Endodermal cell (in vitro differentiated cells): ENCODE data around the gene GADL1. TPM values are rescaled to one million over a fixed set of nuclear protein-coding genes. Genes with fewer than 3 reads are reported as not detected.

Experiments
- DNase-seq: peaks from one replicate; pipeline ENCODE4 v3.0.0-alpha.2; 2017
- H3K27ac ChIP-seq: 2 replicates; pipeline ENCODE4 v1.5.1; 2013; ENCODE audit warnings: mild to moderate bottlenecking, low read depth, low read length, moderate library complexity
- H3K27me3 ChIP-seq: 2 replicates; pipeline ENCODE4 v1.6.1; 2013; ENCODE audit warnings: mild to moderate bottlenecking, low read length, moderate library complexity; ENCODE audit not compliant: insufficient read depth, control insufficient read depth, poor library complexity, severe bottlenecking
- H3K36me3 ChIP-seq: 2 replicates; pipeline ENCODE4 v1.7.0; 2013; ENCODE audit warnings: mild to moderate bottlenecking, low read length, moderate library complexity; ENCODE audit not compliant: control insufficient read depth, insufficient read depth
- H3K4me1 ChIP-seq: one replicate; pipeline ENCODE4 v1.7.0; 2013; ENCODE audit warnings: low read length; ENCODE audit not compliant: control insufficient read depth, insufficient read depth
- H3K4me3 ChIP-seq: 2 replicates; pipeline ENCODE4 v1.5.1; 2013; ENCODE audit warnings: mild to moderate bottlenecking, low read length, moderate library complexity
- H3K9ac ChIP-seq: 2 replicates; pipeline ENCODE4 v1.6.1; 2013; ENCODE audit warnings: mild to moderate bottlenecking, low read length, moderate library complexity; ENCODE audit not compliant: poor library complexity, severe bottlenecking; ENCODE audit errors: extremely low read depth
- H3K9me3 ChIP-seq: 2 replicates; pipeline ENCODE4 v1.6.1; 2013; ENCODE audit warnings: mild to moderate bottlenecking, low read length, moderate library complexity; ENCODE audit not compliant: control insufficient read depth
- H3K27ac Mint-ChIP-seq: 2 replicates; pipeline ENCODE4 v1.8.0; 2020; ENCODE audit warnings: mixed read lengths
- H3K27me3 Mint-ChIP-seq: 2 replicates; pipeline ENCODE4 v1.8.0; 2021; ENCODE audit warnings: mild to moderate bottlenecking, mixed read lengths; ENCODE audit not compliant: insufficient read depth
- H3K36me3 Mint-ChIP-seq: 2 replicates; pipeline ENCODE4 v1.8.0; 2020; ENCODE audit warnings: low read depth, mixed read lengths
- H3K4me1 Mint-ChIP-seq: 2 replicates; pipeline ENCODE4 v1.8.0; 2020; ENCODE audit warnings: mixed read lengths
- H3K4me3 Mint-ChIP-seq: 2 replicates; pipeline ENCODE4 v1.8.0; 2020; ENCODE audit warnings: mild to moderate bottlenecking, moderate library complexity, mixed read lengths
- H3K9me3 Mint-ChIP-seq: 2 replicates; pipeline ENCODE4 v1.8.0; 2020; ENCODE audit warnings: mild to moderate bottlenecking, mixed read lengths
- WGBS, 2 experiments: methylation state at CpG; one replicate each; pipeline versions ENCODE4 v1.1.5 to v1.1.7; 2013; ENCODE audit warnings: missing lambda C conversion rate in 2 of 2, mixed read lengths in 1 of 2; ENCODE audit not compliant: insufficient coverage in 1 of 2, insufficient read length in 1 of 2; 5-methylcytosine and 5-hydroxymethylcytosine counted together
- total RNA-seq, 2 donors: library from RNA; stranded (reverse); fragmentation: NEBNext Ultra II Directional in 1 of 2; extraction: Animal tissue kit (Norgen Biotek cat#: 25700) in 1 of 2; gene quantifications; 2 replicates in 1 of 2; 3 replicates in 1 of 2; pipeline ENCODE4 v1.2.1, GENCODE V29; 2021
- TF ChIP-seq, protein P1 (sequence below): fragments of 200-600 bp; sonication (generic); conservative IDR thresholded peaks from 2 replicates; pipeline ENCODE4 v1.5.0; 2021; ENCODE audit warnings: antibody characterized with exemption, mild to moderate bottlenecking

GADL1 gene
- total RNA-seq, 2 donors from 2014 or later: 0.11 TPM; not detected in 1

DNA sequence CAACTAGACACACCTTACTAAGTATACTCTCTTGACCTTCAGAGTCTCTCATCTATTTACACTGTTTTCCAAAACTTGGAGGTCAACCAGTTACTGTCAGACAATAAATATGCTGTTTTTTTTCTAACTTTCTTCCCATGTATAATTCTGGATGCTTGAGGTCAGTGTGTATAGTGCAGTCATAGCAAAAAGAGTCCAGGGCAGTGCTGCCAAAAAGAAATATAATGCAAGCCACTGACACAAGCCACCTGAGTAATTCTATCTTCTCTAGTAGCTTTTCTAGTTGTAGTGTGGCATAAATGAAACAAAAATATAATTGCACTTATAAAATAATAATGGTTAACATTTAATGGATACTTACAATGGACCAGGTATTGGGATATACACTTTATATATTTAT lies 21.6 kb downstream of the GADL1 start:
- H3K9me3 Mint-ChIP-seq: no peaks in the 10 kb centered on the region
- no peak overlapping the region for H3K4me3 Mint-ChIP-seq
- H3K27ac Mint-ChIP-seq: no peak overlapping the region
- no peaks in the 10 kb centered on the region for H3K9me3 ChIP-seq
- peaks cover 13% of the 10 kb centered on the region for H3K27me3 Mint-ChIP-seq
- no peak overlapping the region for H3K27ac ChIP-seq
- no peaks in the 10 kb centered on the region for H3K4me1 ChIP-seq
- H3K4me1 Mint-ChIP-seq: peaks cover 4% of the 10 kb centered on the region
- no peak overlapping the region for H3K4me3 ChIP-seq
- H3K9ac ChIP-seq: no peak overlapping the region
- TF ChIP-seq, protein P1, sequence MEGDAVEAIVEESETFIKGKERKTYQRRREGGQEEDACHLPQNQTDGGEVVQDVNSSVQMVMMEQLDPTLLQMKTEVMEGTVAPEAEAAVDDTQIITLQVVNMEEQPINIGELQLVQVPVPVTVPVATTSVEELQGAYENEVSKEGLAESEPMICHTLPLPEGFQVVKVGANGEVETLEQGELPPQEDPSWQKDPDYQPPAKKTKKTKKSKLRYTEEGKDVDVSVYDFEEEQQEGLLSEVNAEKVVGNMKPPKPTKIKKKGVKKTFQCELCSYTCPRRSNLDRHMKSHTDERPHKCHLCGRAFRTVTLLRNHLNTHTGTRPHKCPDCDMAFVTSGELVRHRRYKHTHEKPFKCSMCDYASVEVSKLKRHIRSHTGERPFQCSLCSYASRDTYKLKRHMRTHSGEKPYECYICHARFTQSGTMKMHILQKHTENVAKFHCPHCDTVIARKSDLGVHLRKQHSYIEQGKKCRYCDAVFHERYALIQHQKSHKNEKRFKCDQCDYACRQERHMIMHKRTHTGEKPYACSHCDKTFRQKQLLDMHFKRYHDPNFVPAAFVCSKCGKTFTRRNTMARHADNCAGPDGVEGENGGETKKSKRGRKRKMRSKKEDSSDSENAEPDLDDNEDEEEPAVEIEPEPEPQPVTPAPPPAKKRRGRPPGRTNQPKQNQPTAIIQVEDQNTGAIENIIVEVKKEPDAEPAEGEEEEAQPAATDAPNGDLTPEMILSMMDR: no peak
- no peaks in the 10 kb centered on the region for H3K36me3 Mint-ChIP-seq
- no peaks in the 10 kb centered on the region for H3K27me3 ChIP-seq
- no peaks in the 10 kb centered on the region for H3K36me3 ChIP-seq
- no peak for DNase-seq

DNA sequence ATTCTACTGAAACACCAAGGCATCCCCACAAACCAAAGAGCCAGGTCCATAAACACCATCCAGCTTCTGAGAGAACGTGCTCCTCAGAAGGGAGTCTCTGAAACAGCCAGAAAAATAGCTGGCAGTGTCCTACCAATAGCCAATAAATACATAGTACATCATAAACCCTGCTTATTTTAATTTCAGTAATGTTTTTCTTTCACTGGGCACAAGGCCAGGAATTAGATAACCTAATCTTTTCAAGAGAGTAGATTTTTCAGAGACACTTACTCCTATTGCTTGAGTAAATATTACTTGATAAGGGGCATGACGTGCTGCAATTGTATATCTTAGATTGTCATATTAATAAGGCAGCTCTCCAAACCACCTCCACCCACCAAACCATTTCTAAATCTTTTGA lies 22.7 kb downstream of the GADL1 start:
- H3K4me1 Mint-ChIP-seq: peaks cover 3% of the 10 kb centered on the region
- WGBS, 2 experiments: 96% methylated on average over 1 of the region's 2 CpGs; no CpG with 5 or more reads in 1 of the 2 experiments
- no peak overlapping the region for H3K27ac Mint-ChIP-seq

DNA sequence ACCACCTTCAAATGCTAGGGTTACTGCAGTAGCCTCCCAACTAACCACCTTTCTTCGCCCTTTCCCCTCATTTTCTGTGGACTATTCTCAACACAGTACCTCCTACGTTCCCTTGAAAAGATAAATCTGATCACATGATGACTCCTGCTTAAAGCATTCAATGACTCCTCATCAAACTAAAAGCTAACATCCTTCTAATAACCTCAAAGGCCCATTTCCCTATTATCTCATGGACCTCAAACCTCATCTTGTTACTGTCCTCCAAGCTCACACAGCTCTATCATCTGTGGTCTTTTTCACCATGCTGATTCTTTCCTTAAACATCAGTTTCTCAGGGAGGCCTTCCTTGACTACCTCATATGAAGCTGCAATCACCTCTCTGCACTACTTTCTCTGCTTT lies 29.6 kb downstream of the GADL1 start:
- no peaks in the 10 kb centered on the region for H3K36me3 Mint-ChIP-seq
- H3K36me3 ChIP-seq: no peaks in the 10 kb centered on the region
- H3K4me1 Mint-ChIP-seq: peaks cover 3% of the 10 kb centered on the region
- no peak overlapping the region for H3K4me3 ChIP-seq
- H3K27me3 ChIP-seq: no peaks in the 10 kb centered on the region
- H3K4me1 ChIP-seq: no peaks in the 10 kb centered on the region
- H3K9me3 ChIP-seq: no peaks in the 10 kb centered on the region
- H3K27ac ChIP-seq: no peak overlapping the region
- peaks cover 2% of the 10 kb centered on the region for H3K27me3 Mint-ChIP-seq
- no peak for DNase-seq
- 92 to 93% methylated on average over 2 of the region's 2 CpGs for WGBS, 2 experiments
- no peak overlapping the region for H3K27ac Mint-ChIP-seq
- H3K9me3 Mint-ChIP-seq: no peaks in the 10 kb centered on the region
- TF ChIP-seq, protein P1: no peak
- no peak overlapping the region for H3K9ac ChIP-seq
- no peak overlapping the region for H3K4me3 Mint-ChIP-seq

More for the DNA sequence above, 22.7 kb downstream of the GADL1 start:
- Histone ChIP-seq H3K9me3 (no peaks in the 10 kb centered on the region), H3K36me3 (no peaks in the 10 kb centered on the region), H3K4me3 (no peak overlapping the region), H3K4me1 (no peaks in the 10 kb centered on the region), H3K9ac (no peak overlapping the region), H3K27me3 (no peaks in the 10 kb centered on the region), H3K27ac (no peak overlapping the region)
- TF ChIP-seq, protein P1: no peak
- no peaks in the 10 kb centered on the region for H3K36me3 Mint-ChIP-seq
- DNase-seq: no peak
- peaks cover 13% of the 10 kb centered on the region for H3K27me3 Mint-ChIP-seq
- no peaks in the 10 kb centered on the region for H3K9me3 Mint-ChIP-seq
- no peak overlapping the region for H3K4me3 Mint-ChIP-seq
